Hematopoietic multipotent progenitor cell treated with erythropoietin and hydrocortisone succinate and interleukin-3 and kit ligand, for 15 days (in vitro differentiated cells): ENCODE data around the gene USP9Y.

ENCODE experiments used
- DNase-seq: peaks from one replicate; pipeline ENCODE4 v3.0.0-alpha.2; 2015; ENCODE audit warnings: low spot score

Gene USP9Y

GRCh38 chrY:12765976-12766375 is 64.9 kb downstream of the USP9Y start:
- DNase-seq: no peak

- no peak for DNase-seq
These were observed 83.5 kb downstream of the USP9Y start for GRCh38 chrY:12784521-12784920.

GRCh38 chrY:12793999-12794398 is 93.0 kb downstream of the USP9Y start:
- DNase-seq: no peak

GRCh38 chrY:12808046-12808445 is 107.0 kb downstream of the USP9Y start:
- no peak for DNase-seq

GRCh38 chrY:12809034-12809433 is 108.0 kb downstream of the USP9Y start:
- no peak for DNase-seq

GRCh38 chrY:12823408-12823807 is 122.4 kb downstream of the USP9Y start:
- no peak for DNase-seq

GRCh38 chrY:12826791-12827190 is 125.8 kb downstream of the USP9Y start:
- no peak for DNase-seq

- DNase-seq: no peak
These were observed 132.3 kb downstream of the USP9Y start for GRCh38 chrY:12833284-12833683.

- DNase-seq: no peak
These were observed 136.5 kb downstream of the USP9Y start for GRCh38 chrY:12837550-12837949.

- DNase-seq: no peak
These were observed 140.3 kb downstream of the USP9Y start for GRCh38 chrY:12841368-12841767.

- no peak for DNase-seq
These were observed 145.8 kb downstream of the USP9Y start for GRCh38 chrY:12846793-12847192.

- no peak for DNase-seq
These were observed 154.8 kb downstream of the USP9Y start for GRCh38 chrY:12855791-12856275.

- DNase-seq: no peak
These were observed 166.9 kb downstream of the USP9Y start for GRCh38 chrY:12867960-12868359.

GRCh38 chrY:12896973-12897372 is 195.9 kb downstream of the USP9Y start:
- DNase-seq: no peak

- no peak for DNase-seq
These were observed 197.6 kb downstream of the USP9Y start for GRCh38 chrY:12898604-12899003.

GRCh38 chrY:12904618-12905516 is 203.8 kb downstream of the USP9Y start, which contains the start of gene DDX3Y:
TSS of gene DDX3Y (plus strand) at chrY:12904868. CDS start at chrY:12904937, 69 bp downstream.
- DNase-seq: peak; percentile 90

- peak; percentile 48 for DNase-seq
These were observed 204.5 kb downstream of the USP9Y start for GRCh38 chrY:12905517-12905872.

- DNase-seq: no peak
These were observed 204.9 kb downstream of the USP9Y start for GRCh38 chrY:12905895-12906294.
